ENCODE results near the gene GOLGA8B. TPM values are rescaled to one million over a fixed set of nuclear protein-coding genes. Genes with fewer than 3 reads are reported as not detected.
"Not testable (repeated sequence)": the region's sequence is repeated elsewhere in the genome, so short reads cannot be mapped to it uniquely, and the experiment has no call there.

Gene GOLGA8B
- total RNA-seq, 2 experiments from 2014 or later: 84.6 to 86.9 TPM

DNA sequence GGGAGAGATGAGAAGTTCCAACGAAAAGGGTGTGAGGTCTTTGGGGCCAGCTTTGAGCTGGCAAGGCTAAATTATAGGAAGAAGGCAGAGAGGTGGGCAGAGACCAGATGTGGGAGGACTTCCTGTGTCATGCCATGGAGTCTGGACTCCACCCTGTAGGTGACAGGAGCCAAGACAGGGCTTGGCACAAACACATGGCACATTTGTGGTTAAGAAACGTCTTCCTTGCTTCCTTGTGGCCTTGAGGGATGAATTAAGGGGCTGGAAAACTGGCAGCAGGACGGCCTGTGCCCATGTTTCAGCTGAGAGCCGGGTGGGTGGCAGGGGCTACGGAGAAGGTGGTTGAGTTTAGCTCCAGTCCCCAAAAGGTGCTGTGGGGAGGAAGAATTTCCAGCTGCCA is 18.7 kb downstream of the GOLGA8B start:
- H3K4me1 Mint-ChIP-seq (ENCODE audit: low read depth): peaks cover 13% of the 10 kb centered on the region
- H3K27ac Mint-ChIP-seq; H3K9me3 Mint-ChIP-seq; H3K4me3 Mint-ChIP-seq; CTCF ChIA-PET; POLR2A ChIA-PET; H3K36me3 Mint-ChIP-seq (ENCODE audit: low read depth); ATAC-seq; intact Hi-C loops (cut with micrococcal nuclease); H3K27me3 Mint-ChIP-seq; DNase-seq: not testable (repeated sequence)

DNA sequence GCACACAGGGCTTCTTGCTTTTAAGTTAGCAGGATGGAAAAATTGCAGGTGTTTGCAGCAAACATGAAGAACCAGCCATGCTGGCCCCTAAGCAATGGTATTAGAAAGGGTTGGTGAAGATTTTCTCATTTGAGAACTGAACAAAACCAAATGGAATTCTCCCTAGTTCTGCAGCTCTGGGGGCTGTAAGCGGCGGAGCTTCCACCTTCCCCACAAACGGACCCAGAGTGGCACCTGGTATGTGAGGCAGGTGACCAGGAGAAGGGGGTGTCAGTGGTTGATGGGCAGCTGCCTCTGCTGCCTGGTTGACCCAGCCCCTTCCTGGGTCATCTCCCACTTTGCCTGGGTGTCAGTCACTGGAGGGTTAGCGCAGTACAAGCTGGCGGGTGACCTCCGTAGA is 22.6 kb downstream of the GOLGA8B start:
- intact Hi-C loops (cut with micrococcal nuclease); H3K9me3 Mint-ChIP-seq; DNase-seq; ATAC-seq; H3K36me3 Mint-ChIP-seq (ENCODE audit: low read depth); H3K27ac Mint-ChIP-seq; H3K4me1 Mint-ChIP-seq (ENCODE audit: low read depth); POLR2A ChIA-PET; H3K4me3 Mint-ChIP-seq; H3K27me3 Mint-ChIP-seq; CTCF ChIA-PET: not testable (repeated sequence)

DNA sequence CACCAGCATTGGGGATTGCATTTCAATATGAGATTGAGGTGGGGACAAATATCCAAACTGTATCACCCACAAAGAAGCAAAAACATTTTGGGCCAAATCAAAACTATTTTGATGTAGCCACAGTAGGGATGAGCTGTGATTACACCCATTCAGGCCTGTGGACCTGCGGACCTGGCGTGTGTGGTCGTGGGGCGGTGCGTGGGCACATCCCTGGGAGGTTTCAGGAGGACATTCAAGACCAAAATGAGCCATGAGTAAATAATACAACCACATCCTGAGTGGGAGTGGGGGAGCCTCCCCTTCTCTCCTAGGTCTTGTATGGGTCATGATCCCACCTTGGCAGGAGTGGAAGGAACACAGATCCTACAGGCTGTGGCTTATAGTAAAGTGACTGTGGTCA is 23.7 kb downstream of the GOLGA8B start:
- intact Hi-C loops (cut with micrococcal nuclease); DNase-seq; H3K9me3 Mint-ChIP-seq; H3K36me3 Mint-ChIP-seq (ENCODE audit: low read depth); CTCF ChIA-PET; H3K4me1 Mint-ChIP-seq (ENCODE audit: low read depth); H3K27ac Mint-ChIP-seq; POLR2A ChIA-PET; ATAC-seq; H3K27me3 Mint-ChIP-seq; H3K4me3 Mint-ChIP-seq: not testable (repeated sequence)

DNA sequence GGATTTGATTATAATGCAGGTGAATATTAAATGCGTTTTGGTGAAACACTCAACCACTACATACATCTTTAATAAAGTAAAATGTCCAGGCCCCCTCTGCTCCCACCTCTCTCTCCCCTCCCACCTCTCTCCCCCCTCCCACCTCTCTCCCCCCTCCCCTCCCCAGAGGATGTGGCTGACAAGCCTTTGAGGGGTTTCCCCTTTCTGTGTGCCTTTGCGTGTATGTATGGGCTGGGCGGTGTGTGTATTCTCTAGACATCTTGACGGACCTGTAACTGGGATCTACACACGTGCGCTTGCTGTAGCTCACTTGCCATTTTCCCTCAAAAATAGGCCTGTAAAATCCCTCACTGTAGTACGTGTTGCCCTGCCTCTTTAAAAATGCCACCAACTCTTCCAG is 28.3 kb downstream of the GOLGA8B start:
- H3K9me3 Mint-ChIP-seq, CTCF ChIA-PET: not testable (repeated sequence)

DNA sequence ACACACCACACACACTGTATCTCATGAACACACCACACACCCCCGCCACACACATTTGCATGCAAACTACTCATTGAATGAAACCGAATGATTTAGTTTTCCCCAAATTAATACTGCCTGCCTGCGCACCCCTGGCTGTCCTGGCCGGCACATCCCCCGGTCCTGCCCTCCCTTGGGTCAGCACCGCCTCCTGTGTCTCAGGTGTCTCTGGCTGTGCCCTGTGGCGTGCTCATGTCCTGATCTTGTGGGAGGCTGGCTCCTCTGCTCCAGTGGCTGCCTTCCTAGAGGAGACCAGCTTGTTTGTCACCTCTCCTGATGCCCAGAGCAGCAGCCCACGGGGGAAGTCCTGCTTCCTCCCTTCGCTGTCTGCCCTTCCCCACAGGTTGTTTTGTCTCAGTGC is 28.7 kb downstream of the GOLGA8B start:
- POLR2A ChIA-PET; ATAC-seq; H3K27me3 Mint-ChIP-seq; H3K4me3 Mint-ChIP-seq; H3K36me3 Mint-ChIP-seq (ENCODE audit: low read depth); H3K4me1 Mint-ChIP-seq (ENCODE audit: low read depth); H3K9me3 Mint-ChIP-seq; CTCF ChIA-PET; H3K27ac Mint-ChIP-seq; intact Hi-C loops (cut with micrococcal nuclease); DNase-seq: not testable (repeated sequence)

More for the DNA sequence above, 28.3 kb downstream of the GOLGA8B start:
- POLR2A ChIA-PET; H3K36me3 Mint-ChIP-seq (ENCODE audit: low read depth); H3K27ac Mint-ChIP-seq; H3K4me3 Mint-ChIP-seq; intact Hi-C loops (cut with micrococcal nuclease); H3K4me1 Mint-ChIP-seq (ENCODE audit: low read depth); H3K27me3 Mint-ChIP-seq: not testable (repeated sequence)
- peak; percentile 77 for ATAC-seq
- DNase-seq: peak; percentile 19

DNA sequence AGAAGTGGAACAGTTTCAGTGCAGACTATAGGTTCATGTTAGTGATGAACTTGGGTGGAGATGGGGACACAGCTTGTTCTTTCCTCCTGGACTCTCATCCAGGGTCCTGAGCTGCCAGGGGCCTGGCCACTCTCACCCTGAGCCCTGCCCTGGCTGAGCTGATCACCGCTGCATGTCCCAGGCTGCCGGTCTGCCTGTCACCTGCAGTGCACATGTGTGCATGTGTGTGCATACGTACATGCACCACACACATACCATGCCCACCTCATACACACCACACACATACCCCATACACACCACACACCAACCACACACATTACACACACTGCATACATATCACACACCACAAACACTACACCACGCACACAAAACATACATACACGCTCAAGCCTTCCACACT is 29.3 kb downstream of the GOLGA8B start:
- ATAC-seq; CTCF ChIA-PET; H3K4me1 Mint-ChIP-seq (ENCODE audit: low read depth); intact Hi-C loops (cut with micrococcal nuclease); POLR2A ChIA-PET; H3K9me3 Mint-ChIP-seq; H3K36me3 Mint-ChIP-seq (ENCODE audit: low read depth); H3K27me3 Mint-ChIP-seq; DNase-seq; H3K4me3 Mint-ChIP-seq: not testable (repeated sequence)
- peak overlapping the region; percentile 52 for H3K27ac Mint-ChIP-seq

DNA sequence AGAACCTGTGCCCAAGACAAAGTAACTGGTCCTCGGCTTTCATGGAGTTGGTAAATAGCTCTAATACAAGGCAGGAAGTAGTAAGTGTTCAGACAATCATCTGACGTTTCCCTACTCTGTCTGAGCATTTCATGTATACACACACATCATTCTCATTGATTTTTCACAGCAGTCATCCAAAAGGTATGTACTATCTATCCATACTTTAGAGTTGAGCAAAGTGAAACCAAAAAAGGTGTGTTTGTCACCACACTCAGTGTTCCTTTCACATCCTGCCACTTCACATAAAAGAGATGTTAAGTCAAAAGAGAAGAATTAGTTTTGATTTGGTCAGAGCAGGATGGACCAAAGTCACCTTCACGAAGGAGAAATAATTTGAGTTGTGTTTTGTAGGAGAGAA is 33.3 kb downstream of the GOLGA8B start:
- H3K4me1 Mint-ChIP-seq (ENCODE audit: low read depth); POLR2A ChIA-PET; H3K27me3 Mint-ChIP-seq; DNase-seq; H3K27ac Mint-ChIP-seq; H3K9me3 Mint-ChIP-seq; CTCF ChIA-PET; H3K4me3 Mint-ChIP-seq; intact Hi-C loops (cut with micrococcal nuclease); H3K36me3 Mint-ChIP-seq (ENCODE audit: low read depth): not testable (repeated sequence)
- peak; percentile 80 for ATAC-seq

DNA sequence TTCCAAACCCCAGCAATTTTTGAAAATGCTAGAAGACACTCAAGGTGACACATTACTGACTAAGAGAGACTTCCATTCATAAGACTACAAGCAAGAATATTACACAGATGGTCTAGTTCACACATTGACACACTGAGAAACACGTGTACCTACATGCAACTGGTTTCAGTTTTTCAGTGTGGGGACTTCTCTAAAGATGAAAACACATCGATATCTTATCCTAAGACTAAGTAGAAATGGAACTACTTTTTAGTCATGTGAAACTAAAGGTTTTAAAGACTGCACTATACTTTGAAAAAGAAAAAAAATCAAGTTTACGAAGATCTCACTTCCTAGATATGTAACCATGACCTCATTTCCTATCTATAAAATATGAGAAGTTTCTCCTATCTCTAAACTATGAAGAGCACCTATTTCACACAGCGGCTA is 34.1 kb downstream of the GOLGA8B start:
- H3K36me3 Mint-ChIP-seq (ENCODE audit: low read depth); POLR2A ChIA-PET; intact Hi-C loops (cut with micrococcal nuclease); H3K9me3 Mint-ChIP-seq; H3K27me3 Mint-ChIP-seq; DNase-seq; H3K4me3 Mint-ChIP-seq; H3K4me1 Mint-ChIP-seq (ENCODE audit: low read depth); CTCF ChIA-PET; H3K27ac Mint-ChIP-seq: not testable (repeated sequence)
- ATAC-seq: peak; percentile 68

DNA sequence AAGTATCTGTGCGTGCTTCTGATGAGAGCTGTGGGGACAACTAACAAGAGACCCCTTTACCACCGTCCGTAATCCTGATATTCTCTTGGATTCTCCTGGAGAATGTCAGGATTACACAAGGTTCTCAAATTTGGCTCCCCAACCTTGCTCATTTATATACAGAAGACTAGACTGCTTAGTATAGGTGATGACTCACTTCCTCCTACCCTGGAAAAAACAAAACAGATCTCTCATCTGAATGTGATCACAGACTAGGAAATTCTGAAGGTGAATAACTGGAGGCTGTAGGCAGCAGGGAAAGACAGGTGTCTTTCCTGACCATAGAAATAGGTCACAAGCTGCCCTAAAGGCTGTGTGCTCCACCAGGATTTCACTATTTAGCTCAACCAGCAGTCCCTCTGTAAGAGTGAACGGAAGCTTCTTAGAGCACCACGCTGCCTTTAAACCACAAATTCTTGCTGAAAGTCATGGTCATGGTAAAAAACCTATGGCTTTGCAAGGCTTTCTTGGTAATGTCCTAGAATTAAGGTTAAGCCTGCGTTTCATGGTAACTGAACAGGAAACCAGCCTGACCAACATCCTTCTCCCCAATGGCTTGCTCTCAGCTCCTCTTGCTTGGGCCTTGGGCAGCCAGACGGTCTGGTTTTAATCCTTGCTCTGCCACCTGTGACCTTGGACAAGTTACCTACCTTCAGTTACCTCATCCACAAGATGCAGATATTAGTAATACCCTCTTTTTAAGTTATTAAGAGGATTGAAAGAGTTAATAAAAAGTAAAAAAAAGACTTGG is 39.4 kb downstream of the GOLGA8B start:
- H3K9me3 Mint-ChIP-seq; DNase-seq; H3K4me3 Mint-ChIP-seq; intact Hi-C loops (cut with micrococcal nuclease); H3K27me3 Mint-ChIP-seq; CTCF ChIA-PET; H3K27ac Mint-ChIP-seq; H3K36me3 Mint-ChIP-seq (ENCODE audit: low read depth); POLR2A ChIA-PET; H3K4me1 Mint-ChIP-seq (ENCODE audit: low read depth): not testable (repeated sequence)
- peak; percentile 86 for ATAC-seq

DNA sequence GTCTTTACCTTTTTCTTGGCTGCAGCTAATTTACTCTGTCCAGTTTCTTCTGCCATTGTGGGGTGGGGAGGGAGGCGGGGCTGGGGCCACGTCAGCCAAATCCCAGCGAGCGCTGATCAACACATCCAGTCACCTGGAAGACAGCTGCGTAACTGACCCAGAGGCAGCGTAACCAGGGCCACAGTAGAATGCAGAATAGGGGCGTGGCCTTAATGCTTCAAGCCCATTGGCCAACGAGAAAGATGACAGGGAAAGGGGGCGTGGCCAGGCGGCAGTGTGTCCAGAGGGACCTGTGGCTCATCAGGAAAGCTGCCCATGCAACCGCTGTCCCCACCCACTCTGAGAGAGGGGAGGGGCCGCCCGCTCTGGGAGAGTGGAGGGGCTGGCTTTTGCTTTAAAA is 47.6 kb downstream of the GOLGA8B start:
- H3K27me3 Mint-ChIP-seq; H3K4me1 Mint-ChIP-seq (ENCODE audit: low read depth); intact Hi-C loops (cut with micrococcal nuclease); CTCF ChIA-PET; H3K4me3 Mint-ChIP-seq; ATAC-seq; DNase-seq; H3K9me3 Mint-ChIP-seq; H3K36me3 Mint-ChIP-seq (ENCODE audit: low read depth); POLR2A ChIA-PET; H3K27ac Mint-ChIP-seq: not testable (repeated sequence)

All from activated CD8-positive, alpha-beta T cell treated with anti-CD3 and anti-CD28 coated beads for 36 hours (primary cell).